RCC 7860 (cell line): Measurements from ENCODE around the gene PCNX3.

Experiments
- DNase-seq: peaks from one replicate; pipeline ENCODE4 v3.0.0-alpha.2; 2015; ENCODE audit warnings: low spot score
- FAIRE-seq: peaks from 2 replicates; lab custom pipeline; 2012; peaks lifted over from hg19 to GRCh38; lab: Jason Lieb, UNC

PCNX3 gene

GRCh38 chr11:65580031-65580692 is 35.4 kb upstream of the PCNX3 start:
- DNase-seq = no peak
- no peak for FAIRE-seq

- DNase-seq (no peak), FAIRE-seq (no peak)
Observed at GRCh38 chr11:65580756-65581155, 34.8 kb upstream of the PCNX3 start.

DNA sequence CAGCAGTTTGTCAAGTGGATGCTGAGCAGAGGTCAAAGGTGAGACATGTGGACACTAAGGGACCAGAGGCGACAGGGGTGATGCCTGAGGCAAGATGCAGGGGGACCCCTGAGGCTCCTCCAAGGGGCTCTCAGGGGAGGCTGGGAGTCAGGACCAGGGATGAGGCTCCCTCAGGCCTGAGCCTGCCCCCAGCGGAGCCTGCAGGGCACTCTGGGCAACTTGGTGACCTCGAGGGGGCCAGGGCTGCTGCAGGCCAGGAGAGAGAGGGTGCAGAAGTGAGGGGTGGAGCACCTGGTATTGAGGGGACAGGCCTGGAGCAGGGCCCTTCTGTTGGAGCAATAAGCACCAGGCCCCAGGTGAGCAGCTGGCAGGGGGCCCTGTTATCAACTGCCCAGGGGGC is 33.6 kb upstream of the PCNX3 start:
- DNase-seq (no peak), FAIRE-seq (no peak)

- DNase-seq = no peak
- FAIRE-seq = no peak
Observed at GRCh38 chr11:65583589-65583988, 32.0 kb upstream of the PCNX3 start.

DNA sequence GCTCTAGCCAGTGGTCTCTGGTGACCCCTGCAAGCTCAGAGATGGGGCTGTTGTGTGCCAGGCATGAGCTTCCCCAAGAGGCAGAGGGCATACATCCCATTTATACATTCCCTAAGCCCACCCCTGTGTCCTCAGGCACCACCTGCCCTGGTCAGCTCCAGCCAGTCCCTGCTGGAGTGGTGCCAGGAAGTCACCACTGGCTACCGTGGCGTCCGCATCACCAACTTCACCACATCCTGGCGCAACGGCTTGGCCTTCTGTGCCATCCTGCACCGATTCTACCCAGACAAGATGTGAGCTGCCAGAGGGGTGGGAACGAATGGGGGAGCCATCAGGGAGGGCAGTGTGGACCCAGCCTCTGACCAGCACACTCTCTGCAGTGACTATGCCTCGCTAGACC is 31.5 kb upstream of the PCNX3 start:
- DNase-seq (no peak), FAIRE-seq (no peak)

GRCh38 chr11:65584723-65585171 is 30.8 kb upstream of the PCNX3 start:
- no peak for DNase-seq
- FAIRE-seq = no peak

GRCh38 chr11:65585396-65586246 is 30.0 kb upstream of the PCNX3 start:
- no peak for FAIRE-seq
- no peak for DNase-seq

- FAIRE-seq = no peak
- no peak for DNase-seq
Observed at GRCh38 chr11:65586247-65586630, 29.3 kb upstream of the PCNX3 start.

- DNase-seq (no peak), FAIRE-seq (no peak)
Observed at GRCh38 chr11:65586676-65587075, 28.9 kb upstream of the PCNX3 start.

- no peak for FAIRE-seq
Observed at GRCh38 chr11:65588199-65589054, 27.1 kb upstream of the PCNX3 start.

DNA sequence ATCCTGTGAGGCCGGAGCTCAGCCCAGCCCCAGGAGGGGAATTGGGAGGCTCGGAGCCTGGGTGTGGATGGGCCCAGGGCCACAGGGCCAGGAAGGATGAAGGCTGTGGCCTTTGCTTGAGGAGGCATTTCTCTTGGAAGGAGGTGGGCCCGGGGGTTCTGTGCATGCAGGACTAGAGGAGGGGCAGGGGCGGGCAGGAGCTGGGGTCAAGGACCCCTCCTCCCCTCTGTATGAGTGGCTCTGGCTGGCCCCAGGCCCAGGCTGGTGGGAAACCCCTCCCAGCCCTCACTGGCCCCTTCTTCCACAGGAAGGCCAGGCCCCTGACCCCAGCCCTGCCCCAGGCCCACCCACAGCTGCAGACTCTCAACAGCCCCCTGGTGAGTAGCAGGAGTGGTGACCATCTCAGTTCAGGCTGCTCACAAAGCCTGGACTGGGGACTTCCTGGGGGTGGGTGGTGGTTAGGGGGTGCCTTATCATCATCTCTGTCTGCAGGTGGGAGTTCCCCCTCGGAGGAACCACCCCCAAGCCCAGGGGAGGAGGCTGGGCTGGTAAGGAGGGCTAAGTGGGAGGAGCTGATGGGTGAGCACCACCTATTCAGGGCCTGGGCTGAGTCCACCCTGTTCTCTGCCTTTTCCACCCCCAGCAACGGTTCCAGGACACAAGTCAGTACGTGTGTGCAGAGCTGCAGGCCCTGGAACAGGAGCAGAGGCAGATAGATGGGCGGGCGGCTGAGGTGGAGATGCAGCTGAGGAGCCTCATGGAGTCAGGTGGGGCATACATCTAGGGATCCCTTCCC is 25.9 kb upstream of the PCNX3 start:
- FAIRE-seq (no peak), DNase-seq (no peak)

More at GRCh38 chr11:65588199-65589054, 27.1 kb upstream of the PCNX3 start:
- DNase-seq = no peak

- FAIRE-seq = no peak
Observed at GRCh38 chr11:65590240-65590738, 25.3 kb upstream of the PCNX3 start.

DNA sequence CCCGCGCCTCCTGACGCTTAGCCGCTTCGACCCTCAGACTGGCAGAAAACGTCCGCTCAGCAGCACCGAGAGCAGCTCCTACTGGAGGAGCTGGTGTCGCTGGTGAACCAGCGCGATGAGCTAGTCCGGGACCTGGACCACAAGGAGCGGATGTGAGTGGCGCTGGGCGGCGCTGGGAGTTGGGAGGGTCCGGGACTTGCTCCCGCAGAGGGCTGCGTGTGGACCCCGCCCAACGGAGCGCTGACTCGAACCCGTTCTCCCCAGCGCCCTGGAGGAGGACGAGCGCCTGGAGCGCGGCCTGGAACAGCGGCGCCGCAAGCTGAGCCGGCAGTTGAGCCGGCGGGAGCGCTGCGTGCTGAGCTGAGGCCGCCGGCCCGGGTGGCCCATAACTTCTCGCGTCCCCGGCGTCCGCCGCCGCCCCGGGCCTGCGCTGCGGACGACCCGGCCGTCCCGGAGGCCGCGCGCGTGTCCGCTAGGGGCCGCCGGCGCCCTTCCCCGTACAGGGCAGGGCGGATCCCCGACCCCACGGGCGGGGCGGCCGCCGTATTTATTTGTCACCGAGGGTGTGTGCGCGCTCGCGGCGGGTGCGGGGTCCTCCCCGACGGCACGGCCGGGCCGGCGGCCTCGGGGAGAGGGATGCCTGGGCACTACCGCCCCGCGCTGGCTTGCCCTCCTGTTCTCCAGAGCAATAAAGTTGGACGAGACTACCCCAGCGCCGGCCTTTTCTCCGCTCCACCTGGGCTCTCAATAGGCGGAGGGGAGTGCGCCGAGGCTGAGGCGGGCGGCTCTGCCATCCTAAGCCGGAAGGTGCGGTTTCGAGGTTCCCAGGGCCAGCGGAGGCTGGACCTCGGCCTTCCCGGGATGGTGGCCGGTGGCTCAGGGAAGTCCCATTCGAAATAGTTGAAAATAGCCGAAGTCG is 23.4 kb upstream of the PCNX3 start:
- DNase-seq = no peak
- FAIRE-seq = no peak

More at GRCh38 chr11:65590240-65590738, 25.3 kb upstream of the PCNX3 start:
- no peak for DNase-seq

GRCh38 chr11:65592858-65593517 is 22.6 kb upstream of the PCNX3 start:
- no peak for DNase-seq
- no peak for FAIRE-seq

- FAIRE-seq (no peak), DNase-seq (no peak)
Observed at GRCh38 chr11:65593518-65594414, 21.8 kb upstream of the PCNX3 start.

GRCh38 chr11:65595131-65595530 is 20.4 kb upstream of the PCNX3 start:
- DNase-seq (no peak), FAIRE-seq (no peak)

DNA sequence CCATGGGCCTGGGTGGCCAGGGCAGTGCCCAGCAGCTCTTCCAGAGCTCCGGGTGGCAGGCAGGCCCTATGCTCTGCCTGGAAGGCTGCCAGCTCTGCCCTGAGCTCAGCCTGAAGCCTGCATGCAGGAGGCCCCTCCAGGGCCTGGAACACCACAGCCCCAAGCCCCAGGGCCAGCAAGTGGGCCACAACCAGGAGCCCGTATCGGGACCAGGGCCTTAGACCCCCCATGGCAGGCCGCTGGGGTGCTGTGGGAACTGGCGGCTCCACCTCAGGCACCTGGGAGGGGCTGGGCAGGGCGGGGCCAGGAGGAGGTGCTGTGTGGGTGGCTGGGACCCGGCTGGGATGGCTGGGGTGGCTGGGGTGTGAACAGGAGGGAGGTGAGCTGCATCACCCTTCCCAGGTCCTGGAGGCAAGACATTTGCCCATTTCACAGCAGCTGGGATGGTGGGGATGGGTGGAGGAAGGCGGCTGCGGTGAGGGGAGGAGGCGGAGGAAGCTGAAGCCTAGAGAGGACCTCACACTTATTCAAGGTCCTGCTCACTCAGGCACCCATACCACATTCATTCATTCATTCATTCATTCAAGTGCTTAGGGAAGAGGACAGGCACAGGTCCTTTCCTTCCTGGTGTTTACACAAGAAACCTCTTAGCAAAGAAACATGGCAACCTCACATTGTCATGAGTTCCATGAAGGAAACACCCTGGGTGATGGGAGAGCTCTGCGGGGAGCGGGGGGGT is 19.9 kb upstream of the PCNX3 start, which contains the start of gene KCNK7:
Gene KCNK7 (minus strand): TSS at position 258 of the 739 bp plus-strand sequence. CDS start 28 bp downstream, at position 230.
- no peak for DNase-seq
- FAIRE-seq = no peak
